NCI-H1694 treated with DMSO at 0.1 percent for 48 hours (cell line): ENCODE measurements around the gene DPP10.
"Not testable (repeated sequence)": the region's sequence is repeated elsewhere in the genome, so short reads cannot be mapped to it uniquely, and the experiment has no call there.

Experiments
- DNase-seq: peaks from one replicate; lab custom pipeline; 2025; lab: John Stamatoyannopoulos, UW

The DPP10 gene

DNA sequence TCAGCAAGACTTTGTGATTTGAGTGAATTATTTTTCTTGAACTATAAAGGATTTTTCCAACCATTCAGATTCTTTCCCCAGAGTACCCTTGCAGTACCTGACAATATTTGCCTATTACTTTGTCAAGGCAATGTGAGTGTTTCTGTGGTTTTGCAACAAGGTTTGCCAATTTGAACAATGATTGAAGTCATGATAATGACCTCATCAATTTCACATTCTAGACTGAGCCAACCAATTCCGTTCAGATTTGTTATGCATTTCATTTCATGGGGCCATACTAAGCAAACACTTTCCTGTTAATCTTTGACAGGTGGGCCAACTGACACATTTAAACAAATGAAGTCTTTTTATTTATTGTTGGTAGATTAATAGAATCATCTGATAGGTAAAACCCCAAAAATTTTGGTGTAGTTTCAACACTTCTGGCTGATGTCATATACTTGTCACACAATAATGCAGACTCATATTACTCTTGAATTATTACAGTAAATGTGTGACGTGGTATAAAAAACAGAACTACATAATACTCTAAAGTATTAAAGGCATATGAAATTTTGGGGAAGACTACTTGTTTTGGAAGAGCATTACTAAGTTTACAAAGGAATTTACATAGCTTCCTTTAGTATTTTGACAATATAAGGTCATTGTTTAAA, 526.4 kb downstream of the DPP10 start:
- no peak for DNase-seq

DNA sequence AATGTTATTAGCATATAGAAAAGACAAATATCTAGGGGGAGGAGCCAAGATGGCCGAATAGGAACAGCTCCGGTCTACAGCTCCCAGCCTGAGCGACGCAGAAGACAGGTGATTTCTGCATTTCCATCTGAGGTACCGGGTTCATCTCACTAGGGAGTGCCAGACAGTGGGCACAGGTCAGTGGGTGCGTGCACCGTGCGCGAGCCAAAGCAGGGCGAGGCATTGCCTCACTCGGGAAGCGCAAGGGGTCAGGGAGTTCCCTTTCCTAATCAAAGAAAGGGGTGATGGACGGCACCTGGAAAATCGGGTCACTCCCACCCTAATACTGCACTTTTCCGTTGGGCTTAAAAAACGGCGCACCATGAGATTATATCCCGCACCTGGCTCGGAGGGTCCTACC, 561.9 kb downstream of the DPP10 start:
- DNase-seq = not testable (repeated sequence)

DNA sequence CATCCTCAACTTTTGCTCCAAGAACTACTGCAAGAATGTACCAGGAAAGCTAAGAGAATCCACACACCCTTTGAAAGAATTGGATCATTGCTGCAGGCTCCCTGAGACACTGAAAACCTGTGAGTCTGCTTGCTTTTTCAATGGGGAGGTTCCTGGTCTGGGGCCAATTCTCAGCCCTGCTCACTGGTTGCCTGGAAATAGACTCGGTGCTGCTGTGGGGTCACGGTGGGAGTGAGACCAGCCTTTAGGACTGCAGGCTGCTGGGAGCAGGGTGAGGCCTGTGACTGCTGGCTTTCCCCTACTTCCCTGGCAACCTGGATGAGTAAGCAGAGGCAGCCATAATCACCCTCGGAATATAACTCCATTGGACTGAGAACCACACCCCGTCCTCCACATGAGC, 569.3 kb downstream of the DPP10 start:
- DNase-seq = no peak

DNA sequence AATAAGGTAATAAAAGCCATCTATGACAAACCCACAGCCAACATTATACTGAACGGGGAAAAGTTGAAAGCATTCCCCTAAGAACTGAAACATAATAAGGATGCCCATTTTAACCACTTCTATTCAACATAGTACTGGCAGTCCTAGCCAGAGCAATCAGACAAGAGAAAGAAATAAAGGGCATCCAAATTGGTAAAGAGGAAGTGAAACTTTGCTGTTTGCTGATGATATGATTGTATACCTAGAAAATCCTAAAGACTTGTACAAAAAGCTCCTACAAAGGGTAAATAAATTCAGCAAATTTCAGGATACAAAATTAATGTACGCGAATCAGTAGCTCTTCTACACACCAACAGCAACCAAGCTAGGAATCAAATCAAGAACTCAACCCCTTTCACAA, 579.6 kb downstream of the DPP10 start:
- not testable (repeated sequence) for DNase-seq

DNA sequence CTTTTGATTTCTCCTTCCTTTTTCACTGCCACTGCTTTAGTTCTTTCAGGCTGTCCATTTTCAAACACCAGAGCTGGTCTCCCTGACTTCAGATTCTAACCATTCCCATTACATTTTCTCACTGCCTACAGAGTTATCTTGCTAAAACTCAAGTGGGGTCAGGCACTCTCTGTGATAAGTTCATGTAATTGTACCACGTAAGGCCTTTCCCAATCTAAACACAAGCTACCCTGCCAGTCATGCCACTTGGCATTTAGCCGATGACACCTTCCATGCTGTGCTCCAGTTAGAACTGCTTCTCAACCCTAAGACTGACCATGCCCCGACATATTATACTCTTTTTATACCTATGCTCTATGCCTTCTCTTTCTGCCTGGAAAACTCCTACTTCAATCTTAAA, 592.4 kb downstream of the DPP10 start:
- no peak for DNase-seq

DNA sequence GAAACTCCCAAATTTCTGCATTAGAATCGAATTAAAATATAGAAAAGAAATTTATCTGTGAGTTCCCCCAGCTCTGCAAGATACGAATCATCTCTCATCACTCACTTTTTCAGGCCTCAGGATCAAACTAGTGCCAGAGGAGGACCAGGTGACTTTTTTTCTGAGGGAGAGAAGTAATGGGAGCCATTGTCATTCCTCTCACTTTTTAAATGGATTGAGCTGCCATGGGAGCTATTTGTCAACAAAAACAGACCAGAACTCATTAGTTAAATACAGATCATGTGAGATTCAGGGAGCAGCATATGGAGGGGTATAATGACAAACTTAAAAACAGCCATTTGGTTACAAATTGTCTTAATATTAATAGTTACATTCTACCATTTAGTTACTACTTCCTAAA, 594.4 kb downstream of the DPP10 start:
- DNase-seq = no peak

DNA sequence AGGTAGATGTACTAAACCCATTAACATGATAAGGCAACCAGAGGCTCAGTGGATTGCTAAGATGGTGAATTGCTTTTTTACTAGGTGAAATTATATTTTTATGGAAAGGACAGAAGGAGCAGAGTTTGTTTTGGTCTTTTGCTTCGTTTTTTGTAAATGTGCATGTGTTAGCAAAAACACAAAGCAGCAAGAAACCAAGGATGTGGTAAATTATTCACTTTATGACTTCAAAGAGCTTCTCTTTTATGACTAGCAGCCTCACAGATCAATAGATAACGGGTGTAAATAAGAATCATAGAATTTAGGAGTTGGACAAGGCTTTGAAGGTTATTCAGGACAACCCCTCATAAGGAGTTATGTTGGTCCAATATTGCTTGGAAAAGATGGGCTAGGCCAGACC, 615.0 kb downstream of the DPP10 start:
- DNase-seq = no peak

DNA sequence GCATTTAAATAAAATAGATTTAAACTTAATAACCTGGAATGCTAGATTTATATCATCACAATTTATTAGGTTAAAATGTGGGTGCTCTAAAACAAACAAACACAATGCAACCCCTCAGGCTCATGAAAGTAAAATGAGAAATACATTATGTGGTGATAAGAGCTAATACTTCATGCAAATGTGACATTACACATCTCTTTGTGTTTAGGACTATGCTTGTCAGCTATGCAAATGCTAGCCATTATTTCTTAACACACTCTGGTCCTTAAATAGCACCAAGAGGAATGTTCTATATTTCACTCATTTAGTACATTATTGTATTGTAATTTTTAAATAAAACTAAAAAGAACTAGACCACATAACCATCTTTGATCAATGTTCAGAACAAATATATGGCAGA, 627.6 kb downstream of the DPP10 start:
- no peak for DNase-seq

DNA sequence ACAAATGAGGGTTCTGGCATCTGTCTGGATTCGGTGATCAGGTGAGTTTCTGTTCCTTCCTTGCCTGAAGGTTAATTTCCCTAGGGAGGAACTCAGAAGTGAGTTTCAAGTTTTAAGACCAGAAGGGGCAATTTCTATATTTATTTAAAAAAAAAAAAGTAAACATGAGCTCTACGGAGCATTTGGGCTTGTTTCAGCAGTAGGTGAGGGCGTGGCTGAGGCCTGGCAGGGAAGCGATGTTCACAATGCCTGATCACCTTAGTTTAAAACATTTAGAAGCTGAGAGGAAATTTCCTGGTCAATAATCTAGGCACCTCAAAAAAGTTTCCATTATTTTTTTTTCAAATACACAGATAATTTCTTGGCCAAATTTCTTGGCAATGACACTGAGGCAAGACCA, 629.1 kb downstream of the DPP10 start:
- DNase-seq = no peak

DNA sequence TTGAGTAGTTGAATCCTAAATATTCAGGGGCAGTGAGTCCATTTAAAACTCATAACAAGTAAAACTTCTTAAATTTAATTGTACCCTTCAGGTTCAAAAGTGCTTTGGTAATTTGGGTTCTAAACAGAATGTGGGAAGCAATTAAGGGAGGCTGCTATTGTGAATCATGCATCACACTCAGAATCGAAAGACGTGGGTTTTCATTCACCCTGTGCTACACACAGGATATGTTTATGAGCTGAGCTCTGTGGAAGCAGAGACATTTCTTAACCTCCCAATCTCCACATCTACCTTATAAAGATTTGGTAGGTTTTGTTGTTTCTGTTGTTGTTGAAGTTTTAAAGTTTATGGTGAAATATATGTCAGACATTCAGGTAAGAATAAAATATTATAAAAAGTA, 633.4 kb downstream of the DPP10 start:
- DNase-seq = no peak

DNA sequence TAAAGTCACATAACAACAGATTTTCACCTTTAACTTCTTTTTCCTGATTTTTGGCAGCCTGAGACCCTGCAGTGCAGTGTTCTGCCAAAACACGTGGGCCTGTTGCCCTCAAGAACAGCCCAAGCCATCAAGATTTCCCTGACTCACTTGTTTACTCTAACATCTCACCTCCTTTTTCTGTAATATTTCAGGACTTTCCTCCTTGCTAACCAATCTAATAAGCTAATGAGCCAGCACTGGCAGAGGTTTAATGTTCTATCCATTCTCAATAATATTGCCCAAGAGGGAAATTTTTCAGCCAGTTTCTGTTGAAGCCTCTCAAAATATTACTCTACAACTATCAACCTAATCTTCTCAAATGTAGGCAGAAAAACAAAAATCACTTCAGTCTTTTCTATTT, 635.2 kb downstream of the DPP10 start:
- no peak for DNase-seq

DNA sequence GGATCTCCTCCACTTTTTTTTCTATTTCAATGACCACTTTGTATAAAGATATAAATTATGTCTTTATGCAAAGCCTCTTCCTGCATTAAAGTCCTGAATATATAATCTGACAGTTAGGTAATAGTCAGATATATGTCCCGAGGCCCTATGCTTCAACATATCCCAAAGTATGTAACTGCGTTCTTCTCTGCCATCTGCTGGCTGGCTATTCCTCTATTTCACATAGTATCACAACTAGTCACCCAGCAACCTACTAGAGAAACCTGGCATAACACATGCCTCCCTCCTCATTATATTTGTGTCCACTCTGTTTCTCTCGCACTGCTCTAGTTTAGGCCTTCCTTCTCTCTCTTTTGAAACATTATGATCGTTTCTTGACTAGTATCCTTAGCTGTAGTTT, 640.8 kb downstream of the DPP10 start:
- DNase-seq = peak; percentile 24

DNA sequence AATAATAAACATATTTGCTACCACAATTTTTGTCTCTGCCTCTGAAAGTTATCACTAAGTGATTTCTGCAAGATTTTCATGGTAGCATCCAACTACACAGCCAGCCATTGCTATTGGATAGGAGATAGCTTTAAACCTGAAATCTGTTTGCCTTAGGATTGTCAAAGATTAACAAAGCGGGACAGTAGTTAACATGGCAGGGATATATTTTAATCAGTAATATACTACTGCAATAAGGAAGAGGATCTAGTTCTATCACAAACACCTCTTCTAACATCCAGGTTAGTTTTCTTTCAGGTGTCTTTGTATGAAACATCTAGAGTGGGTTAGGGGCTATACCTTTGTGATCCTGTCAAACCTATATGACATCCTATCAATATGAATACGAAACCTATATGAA, 641.3 kb downstream of the DPP10 start:
- DNase-seq = no peak

DNA sequence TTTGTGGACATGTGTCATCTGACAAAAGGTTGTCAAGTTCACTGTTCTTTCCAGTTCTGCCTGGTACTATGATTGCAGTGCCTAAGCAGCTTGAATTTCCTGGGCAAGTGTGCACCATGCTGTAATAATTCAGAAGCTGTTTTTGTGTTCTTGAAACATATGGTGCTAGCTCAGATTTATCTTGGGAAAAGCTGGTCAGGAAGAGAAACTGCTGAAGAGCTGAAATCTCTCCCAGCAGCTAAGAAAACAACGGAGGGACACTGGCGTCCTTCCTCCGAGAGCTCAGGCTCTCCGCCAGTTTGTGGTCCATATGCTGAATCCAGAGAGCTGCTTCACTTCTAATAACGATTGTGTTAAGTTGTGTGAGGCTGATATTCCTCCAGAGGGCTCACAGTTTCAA, 642.0 kb downstream of the DPP10 start:
- peak; percentile 35 for DNase-seq

DNA sequence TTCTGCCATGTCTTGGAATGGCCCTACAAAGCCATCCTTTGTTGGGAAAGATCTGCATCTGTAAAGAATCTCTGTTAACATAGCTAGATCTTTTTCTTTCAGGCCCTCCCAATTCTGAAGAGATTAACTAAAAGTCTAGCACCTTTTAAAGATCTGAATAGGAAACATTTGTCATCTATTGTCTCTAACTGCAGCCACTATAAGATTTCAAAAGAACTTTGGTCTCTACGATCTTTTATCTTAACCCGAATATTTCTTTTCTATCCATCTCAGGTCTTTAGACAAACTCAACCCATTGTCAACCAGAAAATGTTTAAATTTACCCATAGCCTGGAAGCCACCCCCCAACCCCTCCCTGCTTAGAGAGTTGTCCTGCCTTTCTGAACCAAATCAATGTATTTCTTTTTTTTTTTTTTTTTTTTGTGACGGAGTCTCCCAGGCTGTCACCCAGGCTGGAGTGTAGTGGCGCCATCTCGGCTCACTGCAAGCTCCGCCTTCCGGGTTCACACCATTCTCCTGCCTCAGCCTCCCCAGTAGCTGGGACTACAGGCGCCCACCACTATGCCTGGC, 643.7 kb downstream of the DPP10 start:
- DNase-seq = not testable (repeated sequence)

DNA sequence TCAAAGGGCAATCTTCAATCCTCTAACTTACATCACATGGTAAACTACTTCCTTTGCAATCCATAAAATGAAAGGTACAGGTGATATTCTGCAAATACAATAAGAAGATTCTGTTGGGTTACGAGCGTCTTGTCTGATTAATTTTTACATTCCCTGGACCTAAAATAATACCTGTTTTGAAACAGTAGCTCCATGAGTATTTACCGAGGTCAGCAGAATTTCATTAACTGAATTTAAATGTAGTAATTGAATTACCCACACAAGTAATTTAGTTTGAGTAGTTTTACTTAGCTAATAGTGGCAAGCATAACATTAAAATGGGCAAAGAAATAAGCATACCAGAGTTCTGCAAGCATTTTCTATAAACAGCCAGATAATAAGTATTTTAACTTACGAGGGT, 652.0 kb downstream of the DPP10 start:
- DNase-seq = no peak

DNA sequence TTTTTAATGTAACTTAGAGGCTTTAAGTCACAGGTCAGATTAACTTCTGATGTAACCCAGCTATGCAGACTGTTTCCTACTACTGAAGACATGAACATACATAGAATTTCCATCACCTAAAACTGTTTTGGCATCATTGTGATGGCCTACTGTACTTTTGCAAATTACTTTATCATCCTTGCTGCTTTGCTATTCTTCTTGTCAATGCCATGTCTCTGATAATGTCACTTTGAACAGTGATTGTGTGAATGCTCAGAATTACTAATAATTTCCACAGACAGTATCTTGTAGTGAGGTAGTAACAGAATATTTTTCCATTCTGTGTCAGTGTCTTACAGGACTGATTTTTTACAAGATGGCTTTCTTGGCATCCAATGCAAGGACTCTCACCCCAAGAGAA, 663.5 kb downstream of the DPP10 start:
- no peak for DNase-seq

DNA sequence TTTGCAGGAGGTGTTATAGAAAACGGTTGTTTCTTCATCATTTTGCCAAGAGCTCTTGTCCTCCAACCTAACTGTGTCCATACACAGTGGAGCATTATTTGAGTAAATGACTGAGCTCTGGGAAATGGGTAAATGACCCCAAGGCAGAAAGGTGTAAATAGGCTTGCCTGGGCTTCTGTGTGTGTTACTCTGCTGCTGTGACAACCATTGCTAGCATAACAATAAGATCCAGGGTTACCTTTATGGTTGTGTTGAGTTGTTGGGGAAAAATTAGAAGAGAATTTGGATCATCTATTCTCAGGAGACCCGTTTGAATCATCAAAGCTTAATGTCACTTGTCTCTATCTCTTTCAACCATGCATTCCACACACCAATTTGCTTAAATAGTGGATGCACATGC, 672.7 kb downstream of the DPP10 start:
- DNase-seq = no peak

DNA sequence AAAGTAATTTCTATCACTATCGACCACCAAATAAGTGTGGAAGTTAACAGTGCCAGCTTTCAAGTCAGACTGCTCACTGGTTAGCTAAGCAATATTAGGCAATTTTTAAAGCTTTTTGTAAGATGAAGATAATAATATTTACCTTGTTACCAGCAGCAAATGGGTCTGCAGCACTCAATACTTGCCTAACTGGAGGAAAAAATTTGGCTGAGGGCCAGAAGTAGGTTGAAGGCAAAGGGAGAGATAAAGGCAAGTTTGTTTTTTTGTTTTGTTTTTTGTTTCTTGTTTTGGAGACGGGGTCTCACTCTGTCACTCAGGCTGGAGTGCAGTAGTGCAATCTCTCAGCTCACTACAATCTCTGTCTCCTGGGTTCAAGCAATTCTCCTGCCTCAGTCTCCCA, 675.9 kb downstream of the DPP10 start:
- no peak for DNase-seq

DNA sequence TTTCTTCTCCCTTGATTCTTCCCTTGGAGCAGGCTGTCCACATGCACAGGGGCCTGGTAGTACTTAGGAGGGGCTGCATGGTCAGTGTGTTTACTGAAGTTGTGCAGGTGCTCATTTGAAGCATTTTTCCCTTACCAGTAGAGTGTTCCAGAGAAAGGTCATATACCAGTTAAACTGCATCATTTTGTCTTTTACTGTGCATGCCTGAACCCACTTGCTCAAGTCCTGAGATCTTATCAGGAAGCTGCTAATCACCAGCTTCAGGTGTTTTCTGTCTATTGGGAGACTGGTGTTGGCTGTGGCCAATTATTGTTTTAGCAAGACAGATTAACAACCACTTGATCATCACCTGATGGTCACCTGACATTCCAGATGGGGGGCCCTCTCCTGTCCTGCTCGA, 676.6 kb downstream of the DPP10 start:
- DNase-seq = no peak

DNA sequence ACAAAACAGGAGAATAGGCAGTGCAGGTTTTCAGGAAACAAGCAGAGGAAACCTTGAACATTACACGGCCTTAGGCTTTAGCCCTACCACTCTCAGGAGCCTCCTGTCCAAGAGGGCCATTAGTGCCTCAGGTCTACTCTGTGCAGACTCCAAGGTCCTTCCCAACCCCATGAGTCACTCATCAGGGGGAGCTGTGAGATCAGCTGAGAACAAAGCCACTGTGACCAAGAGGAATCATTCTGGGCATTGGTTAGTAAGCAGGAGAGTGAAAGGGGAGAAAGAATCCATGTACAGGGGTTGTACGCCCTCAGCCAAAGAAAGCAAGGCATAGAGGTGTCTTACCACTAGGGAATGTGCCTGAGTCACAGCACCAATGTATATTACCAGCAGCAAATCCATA, 680.3 kb downstream of the DPP10 start:
- DNase-seq = no peak

DNA sequence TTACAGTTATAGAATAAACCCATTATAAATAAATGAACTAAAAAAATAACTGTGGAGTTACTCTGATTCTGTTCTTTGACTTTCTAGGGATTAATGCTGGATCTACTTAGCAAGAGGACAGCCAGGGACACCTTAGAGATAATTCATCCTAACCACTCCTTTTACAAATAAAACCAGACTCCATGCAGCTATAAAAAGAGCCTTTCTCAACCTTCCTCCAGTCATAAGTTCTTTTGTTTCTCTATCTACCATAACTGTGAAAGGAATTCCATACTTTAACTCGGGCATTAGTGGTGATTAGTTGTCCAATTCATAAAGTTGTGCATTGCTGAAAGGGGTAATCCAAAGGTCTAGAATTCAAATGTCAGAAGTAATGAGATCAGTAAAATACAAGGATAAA, 682.4 kb downstream of the DPP10 start:
- no peak for DNase-seq

DNA sequence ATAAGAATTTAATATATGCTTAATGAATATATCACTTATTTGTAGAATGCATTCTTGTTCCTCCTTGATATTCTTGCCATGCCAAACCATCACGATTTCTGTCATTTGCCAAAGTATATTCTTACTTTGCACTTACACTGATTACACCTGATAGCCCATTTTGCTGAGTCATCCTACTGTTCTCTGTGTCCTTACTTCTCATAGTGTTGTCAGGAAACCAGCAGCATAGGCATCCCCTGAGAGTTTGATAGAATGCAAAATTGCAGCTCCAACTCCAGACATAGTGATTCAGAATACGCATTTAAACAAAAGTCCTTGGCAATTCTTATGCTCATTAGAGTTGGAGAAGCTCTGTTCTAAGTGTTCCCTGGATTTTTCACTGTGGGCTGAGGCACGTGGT, 687.1 kb downstream of the DPP10 start:
- no peak for DNase-seq

DNA sequence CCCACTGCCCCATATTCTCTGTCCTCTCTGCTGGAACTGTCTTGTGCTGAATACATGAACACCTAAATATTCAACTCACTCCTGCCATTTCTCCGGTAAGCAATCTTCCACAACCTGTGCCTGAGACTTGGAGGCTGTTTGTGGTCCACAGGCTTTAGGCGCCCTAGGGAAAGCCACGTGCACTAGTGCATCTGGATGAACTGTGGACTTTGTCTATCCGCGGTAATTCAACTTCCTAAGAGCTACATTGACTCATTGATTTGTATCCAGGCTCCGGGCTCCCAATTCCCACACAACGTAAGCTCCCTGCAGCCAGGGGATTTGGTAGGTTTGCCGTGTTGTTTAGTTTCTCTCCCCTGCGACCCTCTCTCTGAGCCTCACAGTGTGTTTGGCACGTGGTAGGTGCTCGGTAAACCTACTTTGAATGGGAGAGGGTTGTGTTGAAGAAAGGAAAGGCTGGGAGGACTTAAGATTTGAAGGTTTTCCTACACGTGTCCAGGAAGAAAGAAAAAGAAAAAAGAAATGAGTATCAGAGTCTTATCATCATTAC, 718.2 kb downstream of the DPP10 start:
- DNase-seq = no peak
